Neural progenitor cell (in vitro differentiated cells): ENCODE measurements around the gene GUCY2D. TPM values are rescaled to one million over a fixed set of nuclear protein-coding genes. Genes with fewer than 3 reads are reported as not detected.

Experiments
- DNase-seq: peaks from one replicate; pipeline ENCODE4 v3.0.0-alpha.2; 2016; ENCODE audit warnings: low spot score
- H2AFZ ChIP-seq: fragments of 200-600 bp; sonication (generic); replicated peaks from 2 replicates; pipeline ENCODE4 v1.6.1; 2016; ENCODE audit warnings: antibody characterized with exemption
- H3F3A ChIP-seq: fragments of 200-600 bp; sonication (generic); 2 replicates; pipeline ENCODE4 v1.6.1; 2016; ENCODE audit warnings: antibody characterized with exemption, low read depth
- H3K27ac ChIP-seq: fragments of 200-600 bp; sonication (generic); 2 replicates; pipeline ENCODE4 v1.5.1; 2016; ENCODE audit warnings: mild to moderate bottlenecking
- H3K27me3 ChIP-seq: fragments of 200-600 bp; sonication (generic); 2 replicates; pipeline ENCODE4 v1.6.1; 2016; ENCODE audit warnings: mild to moderate bottlenecking, moderate library complexity
- H3K36me3 ChIP-seq: fragments of 200-600 bp; sonication (generic); 2 replicates; pipeline ENCODE4 v1.5.1; 2016
- H3K4me1 ChIP-seq: fragments of 200-600 bp; sonication (generic); 2 replicates; pipeline ENCODE4 v1.6.1; 2016; ENCODE audit warnings: mixed run types
- H3K4me2 ChIP-seq: fragments of 200-600 bp; sonication (generic); 2 replicates; pipeline ENCODE4 v1.6.1; 2016
- H3K4me3 ChIP-seq: fragments of 200-600 bp; sonication (generic); 2 replicates; pipeline ENCODE4 v1.5.1; 2016
- H3K79me2 ChIP-seq: fragments of 200-600 bp; sonication (generic); 2 replicates; pipeline ENCODE4 v1.6.1; 2016; ENCODE audit warnings: low read depth
- H3K9ac ChIP-seq: fragments of 200-600 bp; sonication (generic); 2 replicates; pipeline ENCODE4 v1.6.1; 2016
- H3K9me3 ChIP-seq: fragments of 200-600 bp; sonication (generic); 2 replicates; pipeline ENCODE4 v1.5.1; 2016; ENCODE audit warnings: low read depth
- H4K20me1 ChIP-seq: fragments of 200-600 bp; sonication (generic); 2 replicates; pipeline ENCODE4 v1.6.1; 2016; ENCODE audit warnings: low read depth
- H3K27ac Mint-ChIP-seq: 3 replicates; pipeline ENCODE4 v1.8.0; 2021; ENCODE audit warnings: mixed read lengths
- H3K27me3 Mint-ChIP-seq: 2 replicates; pipeline ENCODE4 v1.8.0; 2022; ENCODE audit warnings: low read depth, mild to moderate bottlenecking, inconsistent platforms, moderate library complexity, mixed read lengths; ENCODE audit not compliant: insufficient read depth
- H3K36me3 Mint-ChIP-seq: 3 replicates; pipeline ENCODE4 v1.8.0; 2021; ENCODE audit warnings: mixed read lengths
- H3K4me1 Mint-ChIP-seq: 3 replicates; pipeline ENCODE4 v1.8.0; 2021; ENCODE audit warnings: mixed read lengths
- H3K4me3 Mint-ChIP-seq: 3 replicates; pipeline ENCODE4 v1.8.0; 2021; ENCODE audit warnings: mild to moderate bottlenecking, moderate library complexity, mixed read lengths
- H3K9me3 Mint-ChIP-seq: 3 replicates; pipeline ENCODE4 v1.8.0; 2020; ENCODE audit warnings: mixed read lengths
- CTCF ChIP-seq: fragments of 200-600 bp; sonication (generic); IDR thresholded peaks from 2 replicates; pipeline ENCODE4 v1.5.1; 2017; ENCODE audit warnings: antibody characterized with exemption, mild to moderate bottlenecking
- EZH2 ChIP-seq: fragments of 200-600 bp; sonication (generic); IDR thresholded peaks from 2 replicates; pipeline ENCODE4 v1.6.1; 2017; ENCODE audit warnings: antibody characterized with exemption, mild to moderate bottlenecking, moderate library complexity
- EZH2phosphoT487 ChIP-seq: fragments of 200-600 bp; sonication (generic); IDR thresholded peaks from 2 replicates; pipeline ENCODE4 v1.6.1; 2017; ENCODE audit warnings: antibody characterized with exemption
- total RNA-seq: library from RNA; depleted of rRNA; stranded (reverse); fragments of >200 nt; gene quantifications from 2 replicates; pipeline ENCODE4 v1.2.3, GENCODE V29; 2015; ENCODE audit warnings: low replicate concordance

GUCY2D gene
- total RNA-seq, 1 donor from 2014 or later = not detected

GRCh38 chr17:8006836-8007680, 4.6 kb downstream of the GUCY2D start:
- no peak overlapping the region for H3K27ac Mint-ChIP-seq
- no peak overlapping the region for H3K4me2 ChIP-seq
- H3K27ac ChIP-seq = no peak overlapping the region
- no peaks in the 10 kb centered on the region for H3K36me3 Mint-ChIP-seq
- H3K9me3 ChIP-seq = no peaks in the 10 kb centered on the region
- H3K27me3 Mint-ChIP-seq = peaks cover 36% of the 10 kb centered on the region
- H3F3A ChIP-seq = peaks cover 12% of the 10 kb centered on the region
- TF ChIP-seq EZH2 (no peak), EZH2phosphoT487 (no peak), CTCF (no peak)
- no peak for DNase-seq
- H3K9me3 Mint-ChIP-seq = no peaks in the 10 kb centered on the region
- no peaks in the 10 kb centered on the region for H4K20me1 ChIP-seq
- H3K36me3 ChIP-seq = no peaks in the 10 kb centered on the region
- H3K79me2 ChIP-seq = no peaks in the 10 kb centered on the region
- peaks cover 3% of the 10 kb centered on the region for H3K4me1 Mint-ChIP-seq
- peaks cover 43% of the 10 kb centered on the region for H3K27me3 ChIP-seq
- no peak overlapping the region for H3K4me3 Mint-ChIP-seq
- H3K4me3 ChIP-seq = no peak overlapping the region
- no peak overlapping the region for H2AFZ ChIP-seq
- H3K9ac ChIP-seq = no peak overlapping the region
- peaks cover 7% of the 10 kb centered on the region for H3K4me1 ChIP-seq

- Histone ChIP-seq H3K9ac (no peak overlapping the region), H3K4me2 (no peak overlapping the region), H3K36me3 (no peaks in the 10 kb centered on the region), H3K4me1 (no peaks in the 10 kb centered on the region), H4K20me1 (no peaks in the 10 kb centered on the region), H3K79me2 (no peaks in the 10 kb centered on the region), H3K9me3 (no peaks in the 10 kb centered on the region), H3F3A (peaks cover 11% of the 10 kb centered on the region), H3K4me3 (no peak overlapping the region), H3K27ac (no peak overlapping the region), H3K27me3 (peaks cover 42% of the 10 kb centered on the region), H2AFZ (no peak overlapping the region)
- no peak for TF ChIP-seq EZH2phosphoT487
- TF ChIP-seq EZH2 = no peak
- no peak for TF ChIP-seq CTCF
- no peaks in the 10 kb centered on the region for H3K4me1 Mint-ChIP-seq
- H3K27ac Mint-ChIP-seq = no peak overlapping the region
- DNase-seq = no peak
- H3K36me3 Mint-ChIP-seq = no peaks in the 10 kb centered on the region
- no peaks in the 10 kb centered on the region for H3K9me3 Mint-ChIP-seq
- H3K27me3 Mint-ChIP-seq = peaks cover 29% of the 10 kb centered on the region
- no peak overlapping the region for H3K4me3 Mint-ChIP-seq
Measured at GRCh38 chr17:8007836-8008235, 5.4 kb downstream of the GUCY2D start.

GRCh38 chr17:8012045-8012580, 9.7 kb downstream of the GUCY2D start:
- no peak overlapping the region for H3K27ac Mint-ChIP-seq
- H3F3A ChIP-seq = no peaks in the 10 kb centered on the region
- no peak for TF ChIP-seq EZH2phosphoT487
- no peak for TF ChIP-seq CTCF
- H3K36me3 ChIP-seq = no peaks in the 10 kb centered on the region
- H3K9me3 ChIP-seq = no peaks in the 10 kb centered on the region
- no peaks in the 10 kb centered on the region for H3K4me1 ChIP-seq
- H3K9ac ChIP-seq = no peak overlapping the region
- no peak overlapping the region for H3K4me3 Mint-ChIP-seq
- no peak overlapping the region for H3K4me2 ChIP-seq
- peaks cover 18% of the 10 kb centered on the region for H3K27me3 Mint-ChIP-seq
- H3K27ac ChIP-seq = no peak overlapping the region
- H3K79me2 ChIP-seq = no peaks in the 10 kb centered on the region
- H3K27me3 ChIP-seq = peaks cover 46% of the 10 kb centered on the region
- H2AFZ ChIP-seq = no peak overlapping the region
- peaks cover 5% of the 10 kb centered on the region for H3K4me1 Mint-ChIP-seq
- H3K4me3 ChIP-seq = no peak overlapping the region
- no peaks in the 10 kb centered on the region for H4K20me1 ChIP-seq
- H3K9me3 Mint-ChIP-seq = no peaks in the 10 kb centered on the region
- DNase-seq = no peak
- H3K36me3 Mint-ChIP-seq = no peaks in the 10 kb centered on the region
